Astrocyte of the cerebellum (primary cell): Measurements from ENCODE around the gene PEAK1.

Experiments
- DNase-seq: peaks from one replicate; pipeline ENCODE4 v3.0.0-alpha.2; 2011; ENCODE audit warnings: low read depth
- H3K4me3 ChIP-seq: 2 replicates; pipeline ENCODE4 v1.5.1; 2011; ENCODE audit warnings: mild to moderate bottlenecking, low read depth, low read length, moderate library complexity
- in situ Hi-C: cut with HindIII; loops from 2 replicates; pipeline ENCODE4 v1.10.0; 2017; ENCODE audit warnings: low sequenced_read_pairs
- TF ChIP-seq, protein P1 (sequence below): IDR thresholded peaks from 2 replicates; pipeline ENCODE4 v1.5.1; 2012; ENCODE audit warnings: low read length, low read depth, moderate library complexity, mild to moderate bottlenecking; ENCODE audit errors: missing control alignments

PEAK1 gene

DNA sequence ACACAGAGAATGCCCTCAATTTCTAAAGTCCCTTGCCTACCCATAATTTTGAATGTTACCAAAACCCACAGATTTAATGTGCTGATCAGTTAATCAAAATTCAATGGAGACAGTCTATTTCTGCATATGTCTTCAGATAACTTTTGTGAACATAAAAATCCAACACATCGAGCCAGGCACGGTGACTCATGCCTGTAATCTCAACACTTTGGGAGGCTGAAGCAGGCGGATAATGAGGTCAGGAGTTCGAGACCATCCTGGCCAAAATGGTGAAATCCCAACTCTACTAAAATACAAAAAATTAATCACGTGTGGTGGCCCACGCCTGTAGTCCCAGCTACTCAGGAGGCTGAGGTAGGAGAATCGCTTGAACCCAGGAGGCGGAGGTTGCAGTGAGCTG, 49.3 kb downstream of the PEAK1 start:
- no peak for DNase-seq
- no peak overlapping the region for H3K4me3 ChIP-seq
- in situ Hi-C loops = no loop called here
- TF ChIP-seq, protein P1, sequence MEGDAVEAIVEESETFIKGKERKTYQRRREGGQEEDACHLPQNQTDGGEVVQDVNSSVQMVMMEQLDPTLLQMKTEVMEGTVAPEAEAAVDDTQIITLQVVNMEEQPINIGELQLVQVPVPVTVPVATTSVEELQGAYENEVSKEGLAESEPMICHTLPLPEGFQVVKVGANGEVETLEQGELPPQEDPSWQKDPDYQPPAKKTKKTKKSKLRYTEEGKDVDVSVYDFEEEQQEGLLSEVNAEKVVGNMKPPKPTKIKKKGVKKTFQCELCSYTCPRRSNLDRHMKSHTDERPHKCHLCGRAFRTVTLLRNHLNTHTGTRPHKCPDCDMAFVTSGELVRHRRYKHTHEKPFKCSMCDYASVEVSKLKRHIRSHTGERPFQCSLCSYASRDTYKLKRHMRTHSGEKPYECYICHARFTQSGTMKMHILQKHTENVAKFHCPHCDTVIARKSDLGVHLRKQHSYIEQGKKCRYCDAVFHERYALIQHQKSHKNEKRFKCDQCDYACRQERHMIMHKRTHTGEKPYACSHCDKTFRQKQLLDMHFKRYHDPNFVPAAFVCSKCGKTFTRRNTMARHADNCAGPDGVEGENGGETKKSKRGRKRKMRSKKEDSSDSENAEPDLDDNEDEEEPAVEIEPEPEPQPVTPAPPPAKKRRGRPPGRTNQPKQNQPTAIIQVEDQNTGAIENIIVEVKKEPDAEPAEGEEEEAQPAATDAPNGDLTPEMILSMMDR = no peak

DNA sequence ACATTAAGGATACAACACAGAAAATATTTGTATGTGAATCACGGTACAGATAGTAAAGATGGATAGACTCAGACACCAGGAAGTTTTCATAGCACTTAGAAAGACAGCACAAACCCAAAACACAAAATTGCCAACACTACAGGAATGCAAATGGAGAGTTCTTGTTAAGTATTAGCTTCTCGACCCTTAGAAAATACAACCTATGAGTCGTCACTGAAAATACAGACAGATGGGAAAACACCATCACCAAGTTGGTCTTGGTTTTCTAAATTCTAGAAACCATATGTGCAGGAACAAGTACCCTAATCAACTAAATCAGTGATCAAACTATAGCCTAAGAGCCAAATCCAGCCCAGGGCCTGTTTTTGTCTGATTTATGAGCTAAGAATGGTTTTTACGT, 50.7 kb downstream of the PEAK1 start:
- no peak overlapping the region for H3K4me3 ChIP-seq
- no peak for DNase-seq
- in situ Hi-C loops = no loop called here
- TF ChIP-seq, protein P1 = no peak

DNA sequence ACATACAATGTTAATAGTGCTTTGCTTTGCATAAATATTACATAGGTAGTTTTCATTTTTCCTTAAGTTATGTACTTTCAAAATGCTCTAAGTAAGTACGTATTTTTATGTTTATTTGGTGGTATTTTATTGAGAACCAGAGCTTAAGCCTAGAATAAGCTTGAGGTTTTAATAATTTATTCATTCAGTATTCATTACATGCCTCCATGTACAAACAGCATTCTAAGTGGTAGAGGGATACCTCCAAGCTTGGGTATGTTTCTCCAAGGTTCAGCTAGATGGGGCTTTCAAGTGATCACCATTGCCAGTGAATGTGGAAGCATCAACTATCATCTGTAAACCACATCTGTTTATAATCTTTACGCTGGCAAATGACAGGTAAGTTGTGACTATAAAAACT, 52.3 kb downstream of the PEAK1 start:
- TF ChIP-seq, protein P1 = no peak
- in situ Hi-C loops = no loop called here

DNA sequence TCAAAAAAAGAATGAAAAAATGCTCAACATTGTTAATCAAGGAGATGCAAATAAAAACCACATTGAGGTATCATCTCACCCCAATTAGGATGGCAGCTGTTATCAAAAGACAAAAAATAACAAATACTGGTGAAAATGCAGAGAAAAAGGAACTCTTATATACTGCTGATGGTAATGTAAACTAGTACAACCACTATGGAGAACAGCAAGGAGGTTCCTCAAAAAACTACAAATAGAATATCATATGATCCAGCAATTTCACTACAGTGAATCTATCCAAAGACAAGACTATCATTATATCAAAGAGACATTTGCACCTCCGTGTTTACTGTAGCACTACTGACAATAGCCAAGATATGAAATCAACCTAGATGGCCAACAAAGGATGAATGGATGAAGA, 58.4 kb downstream of the PEAK1 start:
- TF ChIP-seq, protein P1 = no peak
- in situ Hi-C loops = no loop called here
- no peak overlapping the region for H3K4me3 ChIP-seq
- no peak for DNase-seq

More for the DNA sequence above, 52.3 kb downstream of the PEAK1 start:
- H3K4me3 ChIP-seq = no peak overlapping the region
- no peak for DNase-seq

DNA sequence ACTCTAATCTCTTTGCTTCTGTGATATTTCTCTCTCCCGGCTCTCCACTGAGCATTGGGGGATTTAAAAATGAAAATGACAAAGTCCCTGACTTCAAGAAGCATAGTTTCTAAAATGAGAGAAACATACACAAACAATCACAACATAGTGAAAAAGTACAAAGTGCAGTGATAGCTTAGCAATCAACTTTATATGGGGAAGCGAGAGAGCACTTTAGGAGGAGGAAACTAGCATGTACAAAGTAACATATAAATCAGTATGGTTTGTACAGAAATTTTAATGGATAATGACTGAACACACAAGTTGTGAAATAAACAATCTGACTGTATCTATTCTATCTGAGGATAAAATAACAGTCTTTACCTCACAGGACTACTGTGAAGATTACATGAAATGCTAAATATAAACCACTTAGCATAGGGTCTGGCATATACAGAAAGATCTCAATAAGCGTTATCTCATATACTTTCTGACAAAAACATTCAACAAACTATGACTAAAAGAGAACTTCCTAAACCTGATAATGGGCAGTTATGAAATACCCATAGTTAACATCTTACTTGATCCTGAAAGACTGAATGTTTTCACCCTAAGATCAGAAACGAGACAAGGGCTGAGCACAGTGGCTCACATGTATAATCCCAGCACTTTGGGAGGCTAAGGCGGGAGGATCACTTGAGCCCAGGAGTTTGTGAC, 61.2 kb downstream of the PEAK1 start:
- no peak for DNase-seq
- TF ChIP-seq, protein P1 = no peak
- H3K4me3 ChIP-seq = no peak overlapping the region
- in situ Hi-C loops = no loop called here

DNA sequence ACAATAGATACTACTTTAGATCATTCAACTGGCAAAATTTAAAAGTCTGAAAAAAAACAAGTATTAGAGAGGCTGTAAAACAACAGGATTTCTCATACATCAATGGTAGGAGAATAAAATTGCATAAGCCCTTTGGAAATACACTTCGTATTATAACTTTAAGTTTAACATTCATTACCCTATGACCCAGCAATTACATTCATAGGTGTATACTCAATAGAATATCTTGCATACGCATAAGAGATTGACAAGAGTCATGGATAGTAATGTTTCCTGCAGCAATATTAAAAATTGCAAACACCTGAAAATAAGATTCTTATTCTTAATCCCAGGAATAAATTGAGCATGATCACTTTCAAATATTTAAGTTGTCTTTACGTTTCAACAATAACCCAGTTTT, 63.6 kb downstream of the PEAK1 start:
- H3K4me3 ChIP-seq = no peak overlapping the region
- no peak for DNase-seq
- TF ChIP-seq, protein P1 = no peak
- in situ Hi-C loops = no loop called here
